HG03064 (cell line): ENCODE measurements around the gene OR51B6.
"Not testable (repeated sequence)": the region's sequence is repeated elsewhere in the genome, so short reads cannot be mapped to it uniquely, and the experiment has no call there.

ENCODE experiments used
- ATAC-seq: cut with Tn5 transposase; IDR thresholded peaks from one replicate; pipeline ENCODE4 v1.9.1; 2021; ENCODE audit warnings: low read depth; ENCODE audit not compliant: unreplicated experiment

OR51B6 gene

GRCh38 chr11:5364214-5364613 lies 12.9 kb downstream of the OR51B6 start:
- no peak for ATAC-seq

- ATAC-seq: not testable (repeated sequence)
Observed at GRCh38 chr11:5366365-5366764, 15.1 kb downstream of the OR51B6 start.

GRCh38 chr11:5366856-5367255 lies 15.5 kb downstream of the OR51B6 start:
- ATAC-seq: no peak

GRCh38 chr11:5367448-5368074 lies 16.3 kb downstream of the OR51B6 start:
- ATAC-seq: no peak

GRCh38 chr11:5368502-5369043 lies 17.3 kb downstream of the OR51B6 start:
- ATAC-seq: peak; percentile 52

- peak; percentile 60 for ATAC-seq
Observed at GRCh38 chr11:5369789-5370188, 18.5 kb downstream of the OR51B6 start.

GRCh38 chr11:5380740-5381342 lies 29.5 kb downstream of the OR51B6 start:
- no peak for ATAC-seq

- ATAC-seq: no peak
Observed at GRCh38 chr11:5383576-5383975, 32.3 kb downstream of the OR51B6 start, which contains the start of gene OR51M1. Gene OR51M1 (plus strand): TSS chr11:5383812. CDS start chr11:5389399, 5,587 bp downstream.

GRCh38 chr11:5384335-5384734 lies 33.0 kb downstream of the OR51B6 start:
- no peak for ATAC-seq

- ATAC-seq: no peak
Observed at GRCh38 chr11:5390210-5390609, 38.9 kb downstream of the OR51B6 start.

- no peak for ATAC-seq
Observed at GRCh38 chr11:5394091-5394490, 42.8 kb downstream of the OR51B6 start.

GRCh38 chr11:5398936-5399335 lies 47.6 kb downstream of the OR51B6 start:
- ATAC-seq: no peak
